ENCODE data around the gene SUSD1. TPM values are rescaled to one million over a fixed set of nuclear protein-coding genes. Genes with fewer than 3 reads are reported as not detected.

The SUSD1 gene
- polyA plus RNA-seq, 1 donor from 2014 or later, result 2.0 TPM

GRCh38 chr9:112043423-112043822 is 131.7 kb downstream of the SUSD1 start:
- Histone ChIP-seq H3K4me3 (ENCODE audit: low read length) (no peak overlapping the region), H3K36me3 (ENCODE audit: insufficient read depth, low read length) (no peaks in the 10 kb centered on the region), H3F3A (ENCODE audit: insufficient read depth, low read length, poor library complexity, severe bottlenecking) (no peaks in the 10 kb centered on the region), H4K20me1 (ENCODE audit: insufficient read depth) (no peaks in the 10 kb centered on the region), H3K9me3 (ENCODE audit: low read length) (no peaks in the 10 kb centered on the region), H3K9me2 (ENCODE audit: insufficient read depth, low read length) (no peaks in the 10 kb centered on the region), H3K27ac (ENCODE audit: low read length) (no peak overlapping the region), H3K79me2 (replicated peaks; ENCODE audit: insufficient read depth, low read length) (no peaks in the 10 kb centered on the region), H3K9ac (ENCODE audit: low read length) (no peak overlapping the region), H3K4me2 (ENCODE audit: low read length) (no peak overlapping the region), H3K27me3 (ENCODE audit: insufficient read depth, low read depth, low read length) (no peaks in the 10 kb centered on the region), H2AFZ (ENCODE audit: low read depth, low read length) (no peak overlapping the region)
- TF ChIP-seq EP300 (conservative IDR thresholded peaks at IDR 0.05; ENCODE audit: poor library complexity, severe bottlenecking), result no peak
- no peak for TF ChIP-seq EZH2 (IDR thresholded peaks at IDR 0.05; ENCODE audit: borderline replicate concordance, insufficient read depth, low read length, poor library complexity, severe bottlenecking)
- TF ChIP-seq POLR2AphosphoS5 (IDR thresholded peaks at IDR 0.05), result no peak
- no peak for TF ChIP-seq REST (IDR thresholded peaks at IDR 0.05; ENCODE audit: borderline replicate concordance)
- TF ChIP-seq TAF1 (IDR thresholded peaks at IDR 0.05; ENCODE audit: low read depth), result no peak
- no peak for TF ChIP-seq CTCF (IDR thresholded peaks at IDR 0.05; ENCODE audit: poor library complexity, severe bottlenecking)
- no peak for TF ChIP-seq SMC3 (conservative IDR thresholded peaks at IDR 0.05; ENCODE audit: poor library complexity)
- TF ChIP-seq MXI1 (conservative IDR thresholded peaks at IDR 0.05; ENCODE audit: poor library complexity, severe bottlenecking), result no peak
- no peak for TF ChIP-seq RAD21 (conservative IDR thresholded peaks at IDR 0.05)

- H3K4me3 ChIP-seq (ENCODE audit: low read length), result no peak overlapping the region
- H3K9me3 ChIP-seq (ENCODE audit: low read length), result no peaks in the 10 kb centered on the region
- no peak overlapping the region for H3K4me2 ChIP-seq (ENCODE audit: low read length)
- no peak overlapping the region for H3K27ac ChIP-seq (ENCODE audit: low read length)
- no peaks in the 10 kb centered on the region for H3F3A ChIP-seq (ENCODE audit: insufficient read depth, low read length, poor library complexity, severe bottlenecking)
- H3K36me3 ChIP-seq (ENCODE audit: insufficient read depth, low read length), result no peaks in the 10 kb centered on the region
- no peak overlapping the region for H3K9ac ChIP-seq (ENCODE audit: low read length)
- H3K27me3 ChIP-seq (ENCODE audit: insufficient read depth, low read depth, low read length), result no peaks in the 10 kb centered on the region
- H4K20me1 ChIP-seq (ENCODE audit: insufficient read depth), result no peaks in the 10 kb centered on the region
- TF ChIP-seq TAF1 (IDR thresholded peaks at IDR 0.05; ENCODE audit: low read depth), result no peak
- TF ChIP-seq REST (IDR thresholded peaks at IDR 0.05; ENCODE audit: borderline replicate concordance), result no peak
- no peak for TF ChIP-seq MXI1 (conservative IDR thresholded peaks at IDR 0.05; ENCODE audit: poor library complexity, severe bottlenecking)
- TF ChIP-seq POLR2AphosphoS5 (IDR thresholded peaks at IDR 0.05), result no peak
- no peak for TF ChIP-seq SMC3 (conservative IDR thresholded peaks at IDR 0.05; ENCODE audit: poor library complexity)
- no peak for TF ChIP-seq CTCF (IDR thresholded peaks at IDR 0.05; ENCODE audit: poor library complexity, severe bottlenecking)
- no peak for TF ChIP-seq EP300 (conservative IDR thresholded peaks at IDR 0.05; ENCODE audit: poor library complexity, severe bottlenecking)
- no peak for TF ChIP-seq EZH2 (IDR thresholded peaks at IDR 0.05; ENCODE audit: borderline replicate concordance, insufficient read depth, low read length, poor library complexity, severe bottlenecking)
- TF ChIP-seq RAD21 (conservative IDR thresholded peaks at IDR 0.05), result no peak
- no peaks in the 10 kb centered on the region for H3K9me2 ChIP-seq (ENCODE audit: insufficient read depth, low read length)
- no peak overlapping the region for H2AFZ ChIP-seq (ENCODE audit: low read depth, low read length)
- no peaks in the 10 kb centered on the region for H3K79me2 ChIP-seq (replicated peaks; ENCODE audit: insufficient read depth, low read length)
Observed at GRCh38 chr9:112042769-112043168, 132.3 kb downstream of the SUSD1 start.

All from neural cell (in vitro differentiated cells).